NCI-H748 treated with DMSO at 0.1 percent for 48 hours (cell line): ENCODE data around the gene ACAD8.

Experiments used
- DNase-seq: peaks from one replicate; lab custom pipeline; 2025; lab: John Stamatoyannopoulos, UW

Gene ACAD8

DNA sequence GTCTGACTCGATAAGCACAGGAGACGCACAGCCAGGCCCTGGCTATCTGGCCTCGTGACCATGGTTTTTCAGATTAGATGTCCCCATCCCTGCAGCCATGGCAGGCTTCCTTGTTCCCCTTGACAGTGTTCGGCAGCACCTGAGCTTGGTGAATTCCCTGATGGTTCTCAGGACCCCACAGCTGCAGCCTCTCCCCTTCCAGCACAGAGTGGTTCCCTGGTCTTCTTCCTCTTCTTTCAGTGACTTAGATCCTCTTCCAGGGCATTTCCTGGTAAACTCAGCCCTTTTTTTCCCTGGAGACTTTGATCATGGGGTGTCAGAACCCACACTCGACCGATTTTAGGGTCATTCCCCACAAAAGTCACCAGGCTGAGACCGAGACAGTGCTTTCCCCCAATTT is 37.3 kb downstream of the ACAD8 start:
- no peak for DNase-seq

DNA sequence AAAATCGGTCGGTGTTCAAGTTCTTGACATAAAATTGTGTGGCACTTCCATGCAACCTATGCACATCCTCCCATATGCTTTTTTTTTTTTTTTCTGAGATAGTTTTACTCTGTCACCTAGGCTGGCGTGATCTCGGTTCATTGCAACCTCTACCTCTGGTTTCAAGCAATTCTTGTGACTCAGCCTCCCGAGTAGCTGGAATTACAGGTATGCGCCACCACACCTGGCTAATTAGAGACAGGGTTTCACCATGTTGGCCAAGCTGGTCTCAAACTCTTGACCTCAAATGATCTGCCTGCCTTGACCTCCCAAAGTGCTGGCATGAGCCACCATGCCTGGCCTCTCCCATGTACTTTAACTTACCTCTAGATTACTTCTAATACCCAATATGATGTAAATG is 37.8 kb downstream of the ACAD8 start:
- DNase-seq, result no peak

DNA sequence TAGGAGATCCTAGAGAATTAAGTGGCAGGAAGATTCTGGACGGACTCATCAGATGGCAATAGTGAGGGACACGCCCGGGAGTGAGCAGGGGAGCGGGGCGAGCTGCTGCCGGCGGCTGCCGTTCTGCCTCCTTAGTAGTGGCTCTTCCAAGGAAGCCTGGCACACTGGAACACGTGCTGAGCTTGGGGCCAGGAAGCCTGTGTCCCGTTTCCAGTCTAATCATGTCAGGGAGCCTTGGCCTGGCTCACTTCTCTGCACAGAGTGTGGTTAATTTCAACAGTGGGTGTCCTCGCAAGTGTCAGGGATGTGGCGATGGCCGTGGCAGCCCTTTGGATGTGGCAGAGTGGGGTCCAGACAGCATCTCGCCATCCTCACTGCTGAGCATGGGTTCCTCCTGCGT is 39.3 kb downstream of the ACAD8 start:
- DNase-seq, result no peak

DNA sequence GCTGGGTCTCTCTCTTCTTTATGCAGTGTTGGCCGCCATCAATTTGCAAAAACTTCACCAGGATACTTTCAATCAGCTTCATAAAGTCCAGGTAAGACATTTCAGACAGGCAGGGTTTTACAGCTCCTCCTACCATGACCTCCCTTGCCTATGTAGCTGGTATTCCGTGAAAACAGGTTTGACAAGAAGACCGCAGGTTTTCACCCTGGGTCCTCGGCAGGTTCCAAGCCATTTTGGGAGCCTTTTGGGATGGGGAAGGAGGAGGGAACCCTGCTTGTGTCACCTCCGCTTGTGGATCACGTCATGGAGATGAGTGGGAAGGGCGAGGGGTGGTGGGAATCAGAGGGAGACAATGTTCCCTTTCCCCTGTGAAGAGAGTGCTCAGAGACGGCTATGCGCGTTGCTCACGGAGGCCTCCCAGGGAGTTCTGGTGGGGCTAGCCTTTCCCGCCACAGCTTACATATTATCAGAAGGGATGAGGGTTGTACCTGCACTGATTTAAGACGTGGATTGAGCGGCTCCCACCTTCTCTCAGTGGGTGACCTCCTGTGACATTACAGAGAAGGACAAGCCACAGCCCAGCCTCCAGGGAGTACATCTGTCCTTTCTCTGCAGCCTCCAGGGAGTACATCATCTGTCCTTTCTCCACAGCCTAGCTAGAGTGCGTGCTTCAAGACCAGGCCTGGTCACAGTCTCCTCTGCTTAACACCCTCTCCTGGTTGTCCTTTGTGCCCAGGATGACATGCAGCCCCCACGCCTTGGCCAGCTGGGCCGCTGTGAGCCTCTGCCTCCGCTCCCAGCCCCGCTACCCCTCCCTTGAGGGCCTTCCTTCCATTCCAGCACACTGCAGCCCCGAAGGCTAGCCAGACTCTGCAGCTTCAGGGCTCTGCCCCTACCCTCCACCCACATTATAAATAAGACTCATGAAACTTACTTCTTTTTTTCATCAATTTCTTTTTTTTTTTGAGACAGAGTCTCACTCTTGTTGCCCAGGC is 40.0 kb downstream of the ACAD8 start:
- no peak for DNase-seq

DNA sequence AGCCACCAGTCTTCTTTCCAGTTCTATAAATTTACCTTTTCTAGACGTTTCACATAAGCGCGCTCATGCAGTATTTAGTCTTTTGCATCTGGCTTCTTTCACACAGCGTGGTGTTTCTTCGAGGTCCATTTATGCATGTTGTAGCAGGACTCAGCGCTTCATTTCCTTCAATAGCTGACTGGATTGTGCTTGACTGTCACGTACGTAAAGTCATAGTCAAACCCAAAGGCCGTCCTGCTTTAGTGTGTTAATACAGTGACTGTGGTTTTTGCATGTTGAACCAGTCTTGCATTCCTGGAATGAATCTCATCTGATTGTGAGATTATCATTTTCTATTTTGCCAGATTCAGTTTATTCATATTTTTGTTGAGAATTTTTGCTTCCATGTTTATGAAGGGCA is 41.3 kb downstream of the ACAD8 start:
- DNase-seq, result no peak

DNA sequence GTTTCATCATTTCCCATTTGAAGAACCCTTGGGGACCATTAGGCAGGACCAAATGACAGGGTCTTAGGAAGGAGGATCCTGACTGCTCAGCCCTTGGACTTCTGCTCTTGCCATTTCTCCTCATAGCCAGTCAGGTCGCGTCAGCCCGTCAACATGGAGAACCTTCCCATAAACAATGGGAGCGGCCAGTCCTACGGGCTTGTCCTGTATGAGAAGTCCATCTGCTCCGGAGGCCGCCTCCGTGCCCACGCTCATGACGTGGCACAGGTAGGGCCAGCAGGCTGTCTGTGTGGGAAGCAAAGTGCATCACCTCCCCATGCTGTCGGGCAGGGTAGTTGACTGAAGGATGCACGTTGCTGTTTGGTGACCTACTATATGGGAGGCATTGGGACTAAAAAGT is 58.9 kb downstream of the ACAD8 start:
- DNase-seq, result no peak

DNA sequence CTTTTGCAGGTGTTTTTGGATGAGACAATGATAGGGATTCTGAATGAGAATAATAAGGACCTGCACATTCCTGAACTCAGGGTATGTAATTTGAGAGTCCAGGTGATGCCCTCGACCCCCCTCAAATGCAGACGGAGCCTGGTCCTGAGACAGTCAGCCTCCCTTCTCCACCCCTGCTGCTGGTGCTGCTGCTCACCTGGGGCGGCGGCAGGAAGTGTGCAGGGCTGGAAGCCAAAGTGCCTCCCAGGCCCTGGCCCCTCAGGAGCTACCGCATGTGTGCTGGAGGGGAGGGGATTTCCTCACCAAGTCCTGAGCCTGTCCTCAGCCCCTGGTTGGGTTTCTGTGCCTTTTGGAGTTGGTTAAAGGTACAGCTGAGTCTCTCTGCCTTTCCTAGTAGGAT is 59.4 kb downstream of the ACAD8 start:
- DNase-seq, result no peak

DNA sequence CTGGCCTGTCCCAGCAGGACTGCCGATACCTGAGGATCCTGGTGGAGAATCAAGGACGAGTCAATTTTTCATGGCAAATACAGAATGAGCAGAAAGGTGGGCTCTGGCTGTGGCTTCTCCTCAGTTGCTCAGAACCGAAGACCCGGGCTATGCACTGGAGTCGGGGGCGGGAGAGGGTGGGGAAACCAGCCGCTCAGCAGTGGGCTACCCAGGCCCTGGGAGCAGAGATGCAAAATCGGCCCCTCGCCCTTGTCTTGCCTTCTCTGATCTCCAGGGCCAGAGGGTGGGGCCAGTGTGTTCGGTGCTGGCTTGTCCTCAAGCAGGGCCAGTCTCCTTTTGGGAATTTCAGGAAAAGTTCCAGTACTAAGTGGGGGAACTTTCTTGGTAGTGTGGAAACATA is 60.0 kb downstream of the ACAD8 start:
- DNase-seq, result no peak

DNA sequence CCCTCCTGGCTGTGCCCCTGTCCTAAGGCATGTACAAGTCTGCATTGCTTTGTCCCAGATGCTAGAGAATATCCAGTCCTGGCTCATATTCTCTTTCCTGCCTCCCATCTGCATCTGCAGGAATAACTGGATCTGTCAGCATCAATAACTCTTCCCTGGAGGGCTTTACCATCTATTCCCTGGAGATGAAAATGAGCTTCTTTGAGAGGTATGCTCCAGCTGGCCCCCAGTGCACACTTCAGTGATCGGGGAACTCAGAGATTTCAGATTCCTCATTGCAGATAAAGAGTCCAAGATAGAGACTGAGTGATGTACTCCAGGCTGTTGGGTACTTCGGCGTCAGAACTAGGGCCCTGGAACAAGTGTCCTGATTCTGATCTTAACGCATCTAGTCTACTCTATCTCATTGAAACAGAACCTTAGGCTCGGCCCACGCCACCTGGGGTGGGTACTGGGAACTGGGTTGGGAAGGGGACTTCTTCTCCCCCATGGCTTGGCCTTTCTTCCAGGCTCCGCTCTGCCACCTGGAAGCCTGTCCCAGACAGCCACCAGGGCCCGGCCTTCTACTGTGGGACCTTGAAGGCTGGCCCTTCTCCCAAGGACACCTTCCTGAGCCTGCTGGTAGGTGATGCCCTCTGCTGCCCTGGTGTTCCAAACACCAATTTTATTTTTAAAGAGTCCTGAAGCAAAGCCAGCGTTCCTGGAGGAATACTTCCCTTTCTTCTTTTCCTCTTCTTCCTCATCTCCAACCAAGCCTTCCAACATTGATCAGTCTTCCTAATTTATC is 60.6 kb downstream of the ACAD8 start:
- DNase-seq, result no peak
